ENCODE data around the gene TMED3. TPM values are rescaled to one million over a fixed set of nuclear protein-coding genes. Genes with fewer than 3 reads are reported as not detected.
"Not testable (repeated sequence)": the region's sequence is repeated elsewhere in the genome, so short reads cannot be mapped to it uniquely, and the experiment has no call there.

The TMED3 gene
- polyA plus RNA-seq, 4 donors, result 62.6 to 71.5 (median 67.0) TPM

DNA sequence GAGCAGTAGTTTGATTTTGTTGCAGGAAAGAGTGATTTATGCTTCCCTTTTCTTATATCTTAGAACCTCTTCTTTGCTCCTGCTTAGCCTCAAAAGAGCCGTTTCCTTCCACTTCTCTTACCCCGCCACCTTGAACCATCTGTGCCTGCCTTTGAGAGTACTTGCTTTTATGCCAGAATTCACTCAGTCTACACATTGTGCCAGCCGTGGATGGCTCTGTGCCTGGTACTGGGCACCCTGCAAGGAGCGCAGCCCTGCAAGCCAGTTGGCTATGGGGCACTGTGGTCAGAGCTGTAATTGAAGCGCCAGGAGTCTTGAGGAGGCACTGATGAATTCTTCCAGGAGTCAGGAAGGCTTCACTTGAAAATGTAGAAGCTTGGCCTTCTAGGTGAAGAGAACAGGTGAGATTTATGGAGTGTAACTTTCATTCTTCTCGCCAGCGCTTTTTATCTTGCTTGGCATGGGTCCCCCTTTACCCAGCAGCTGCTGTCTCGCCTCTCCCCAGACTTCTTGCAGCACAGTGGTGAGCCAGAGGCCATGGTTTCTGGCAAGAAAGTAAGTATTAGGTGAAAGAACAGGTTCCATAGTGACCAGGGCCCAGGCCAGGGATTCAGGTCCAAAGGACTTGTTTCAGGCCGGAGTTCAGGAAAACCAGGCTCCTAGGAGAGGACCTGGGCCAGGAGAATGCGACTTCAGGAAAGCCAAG is 4.9 kb downstream of the TMED3 start:
- no peak for DNase-seq (ENCODE audit: low read depth in 4 of 4, low spot score in 3 of 4)

DNA sequence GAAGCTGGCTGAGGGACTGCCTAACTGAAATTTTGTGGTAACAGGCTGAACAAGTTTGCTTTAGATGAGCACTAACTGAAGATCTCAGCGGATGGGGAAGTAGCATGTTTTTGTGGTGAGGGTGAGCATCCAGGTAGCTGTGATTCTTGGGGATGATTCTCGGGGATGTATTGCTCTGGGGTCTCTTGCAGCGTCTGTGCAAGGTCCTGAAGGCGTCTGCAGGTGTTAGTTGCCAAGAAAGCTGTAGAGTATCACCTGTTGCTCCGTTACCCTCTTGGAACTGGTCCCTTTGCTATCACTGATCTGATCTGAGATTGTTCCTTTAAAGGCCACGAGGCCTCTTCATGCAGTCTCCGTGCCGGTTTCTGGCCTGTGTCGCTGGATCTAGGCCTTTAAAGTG is 6.0 kb downstream of the TMED3 start:
- DNase-seq (ENCODE audit: low read depth in 4 of 4, low spot score in 3 of 4), result no peak

DNA sequence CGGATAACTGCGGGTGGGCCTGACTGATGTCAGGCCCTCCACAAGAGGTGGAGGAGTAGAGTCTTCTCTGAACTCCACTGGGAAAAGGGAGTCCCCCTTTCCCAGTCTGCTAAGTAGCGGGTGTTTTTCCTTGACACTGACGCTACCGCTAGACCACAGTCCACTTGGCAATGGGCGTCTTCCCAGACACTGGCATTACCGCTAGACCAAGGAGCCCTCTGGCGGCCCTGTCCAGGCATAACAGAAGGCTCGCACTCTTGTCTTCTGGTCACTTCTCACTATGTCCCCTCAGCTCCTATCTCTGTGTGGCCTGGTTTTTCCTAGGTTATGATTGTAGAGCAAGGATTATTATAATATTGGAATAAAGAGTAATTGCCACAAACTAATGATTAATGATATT is 9.1 kb downstream of the TMED3 start:
- DNase-seq (ENCODE audit: low read depth in 4 of 4, low spot score in 3 of 4), result not testable (repeated sequence)

DNA sequence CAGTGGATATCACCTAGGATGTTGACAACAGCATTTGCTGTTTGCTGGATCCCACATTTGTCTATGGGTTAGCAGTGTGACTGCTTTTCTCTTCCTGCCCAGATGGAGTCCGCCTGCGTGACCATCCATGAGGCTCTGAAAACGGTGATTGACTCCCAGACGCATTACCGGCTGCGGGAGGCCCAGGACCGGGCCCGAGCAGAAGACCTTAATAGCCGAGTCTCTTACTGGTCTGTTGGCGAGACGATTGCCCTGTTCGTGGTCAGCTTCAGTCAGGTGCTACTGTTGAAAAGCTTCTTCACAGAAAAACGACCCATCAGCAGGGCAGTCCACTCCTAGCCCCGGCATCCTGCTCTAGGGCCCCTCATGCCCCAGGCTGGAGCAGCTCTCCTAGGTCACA is 11.0 kb downstream of the TMED3 start:
- DNase-seq (ENCODE audit: low read depth in 4 of 4, low spot score in 3 of 4), result no peak

DNA sequence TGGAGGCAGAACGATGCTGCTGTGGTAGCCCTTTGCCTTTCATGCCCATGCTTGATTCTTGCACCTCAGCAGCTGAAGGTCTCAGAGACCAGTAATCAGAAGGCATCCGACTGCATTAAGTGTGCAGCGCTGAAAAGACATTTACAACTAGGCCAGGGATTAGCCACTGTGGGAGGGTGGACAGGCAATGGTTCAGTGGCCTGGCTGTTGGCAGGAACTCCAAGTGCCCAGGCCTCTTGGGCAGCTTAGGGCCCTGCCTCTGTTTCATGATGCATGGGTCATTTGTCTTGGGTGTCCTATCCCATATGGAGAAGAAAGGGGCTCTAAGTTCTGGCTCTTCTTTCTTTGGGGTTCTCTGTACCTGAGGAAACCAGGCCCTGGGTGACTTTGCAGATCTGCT is 11.4 kb downstream of the TMED3 start:
- DNase-seq (ENCODE audit: low read depth in 4 of 4, low spot score in 3 of 4), result no peak

DNA sequence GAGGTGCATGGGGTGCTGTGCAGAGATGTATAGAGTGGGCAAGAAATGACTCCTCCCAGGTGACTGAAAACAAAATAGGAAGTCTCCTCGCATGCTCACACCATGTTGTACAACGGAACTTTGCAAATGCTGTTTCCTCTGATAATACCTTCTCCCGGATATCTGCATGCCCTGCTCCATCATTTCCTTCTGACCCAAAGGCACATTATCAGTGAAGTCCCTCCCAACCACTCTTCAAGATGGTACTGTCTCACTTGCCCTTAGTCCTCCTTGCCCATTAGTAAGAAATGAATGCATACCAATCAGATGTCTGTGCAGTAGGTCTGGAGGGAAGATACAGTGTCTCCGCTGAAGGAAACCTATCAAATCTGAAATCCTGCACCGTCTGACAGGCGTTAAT is 12.0 kb downstream of the TMED3 start:
- DNase-seq (ENCODE audit: low read depth in 4 of 4, low spot score in 3 of 4), result no peak

DNA sequence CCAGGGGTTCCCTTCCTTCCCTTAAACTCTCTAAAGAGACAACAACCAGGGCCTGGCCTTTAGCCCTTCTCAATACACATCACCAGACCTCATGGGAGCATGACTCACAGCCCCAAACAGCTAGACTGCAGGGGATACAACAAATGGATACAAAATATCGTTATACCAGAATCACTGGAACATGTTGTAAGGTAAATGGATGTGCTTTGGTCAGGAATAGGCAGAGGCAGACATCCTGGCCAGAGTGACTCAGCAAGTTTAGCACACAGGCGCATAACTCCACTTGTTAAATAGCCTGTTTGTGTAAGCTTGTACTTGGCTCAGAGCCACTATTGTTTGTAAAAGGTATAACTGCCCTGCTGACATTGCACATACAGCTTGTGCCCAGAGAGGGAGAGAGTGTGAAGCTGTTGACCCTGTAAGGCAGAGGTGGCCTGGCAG is 18.3 kb downstream of the TMED3 start:
- DNase-seq (ENCODE audit: low read depth in 4 of 4, low spot score in 3 of 4), result no peak

DNA sequence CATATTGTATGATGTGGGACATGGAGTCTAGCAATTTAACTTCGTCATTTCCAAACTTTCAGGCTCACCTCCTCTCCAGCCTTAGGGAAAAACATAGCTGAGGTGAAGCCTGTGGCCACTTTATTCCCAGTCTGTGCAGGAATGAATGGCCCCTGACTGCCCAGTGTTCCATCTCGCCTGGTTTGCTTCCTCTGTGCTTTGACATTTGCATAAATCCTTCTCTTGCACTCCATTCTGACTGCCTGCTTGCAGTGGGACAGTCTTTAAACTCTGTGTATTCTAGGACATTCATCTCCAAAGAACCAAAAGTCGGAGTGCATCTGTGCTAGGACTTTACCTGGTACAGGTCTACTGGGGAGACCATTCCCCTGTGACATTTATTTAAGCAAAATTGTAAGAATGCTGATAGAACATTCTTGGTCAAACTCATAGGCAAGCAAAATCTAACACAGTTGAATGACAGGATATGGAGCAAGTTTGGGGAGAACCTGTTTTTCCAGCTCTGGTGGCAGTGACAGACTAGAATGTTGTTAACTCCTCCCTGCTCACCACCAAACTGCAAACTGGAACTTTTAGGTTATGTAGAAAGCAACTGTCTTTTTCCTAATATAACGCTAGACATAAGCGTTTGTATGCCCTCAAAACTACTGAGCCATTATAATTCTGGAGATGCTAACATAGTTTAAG is 22.1 kb downstream of the TMED3 start:
- DNase-seq (ENCODE audit: low read depth in 4 of 4, low spot score in 3 of 4), result no peak

DNA sequence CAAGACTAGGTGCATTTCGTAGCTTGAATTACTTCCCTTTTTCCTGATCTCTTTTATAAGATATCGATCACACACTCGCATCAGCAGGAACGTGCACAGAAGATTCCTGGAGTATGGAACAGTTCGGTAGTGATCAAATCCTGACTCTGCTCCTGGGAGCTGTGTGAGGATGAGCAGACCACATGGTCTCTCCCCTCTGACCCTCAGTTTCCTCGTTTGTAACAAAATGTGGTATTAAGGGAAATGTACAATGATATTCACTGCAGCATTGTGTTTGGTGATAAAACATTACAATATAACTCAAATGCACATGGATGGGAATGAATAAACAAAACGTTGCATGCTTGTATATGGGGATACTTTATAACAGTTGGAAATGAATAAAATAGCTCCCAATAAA is 26.7 kb downstream of the TMED3 start:
- DNase-seq (ENCODE audit: low read depth in 4 of 4, low spot score in 3 of 4), result no peak

DNA sequence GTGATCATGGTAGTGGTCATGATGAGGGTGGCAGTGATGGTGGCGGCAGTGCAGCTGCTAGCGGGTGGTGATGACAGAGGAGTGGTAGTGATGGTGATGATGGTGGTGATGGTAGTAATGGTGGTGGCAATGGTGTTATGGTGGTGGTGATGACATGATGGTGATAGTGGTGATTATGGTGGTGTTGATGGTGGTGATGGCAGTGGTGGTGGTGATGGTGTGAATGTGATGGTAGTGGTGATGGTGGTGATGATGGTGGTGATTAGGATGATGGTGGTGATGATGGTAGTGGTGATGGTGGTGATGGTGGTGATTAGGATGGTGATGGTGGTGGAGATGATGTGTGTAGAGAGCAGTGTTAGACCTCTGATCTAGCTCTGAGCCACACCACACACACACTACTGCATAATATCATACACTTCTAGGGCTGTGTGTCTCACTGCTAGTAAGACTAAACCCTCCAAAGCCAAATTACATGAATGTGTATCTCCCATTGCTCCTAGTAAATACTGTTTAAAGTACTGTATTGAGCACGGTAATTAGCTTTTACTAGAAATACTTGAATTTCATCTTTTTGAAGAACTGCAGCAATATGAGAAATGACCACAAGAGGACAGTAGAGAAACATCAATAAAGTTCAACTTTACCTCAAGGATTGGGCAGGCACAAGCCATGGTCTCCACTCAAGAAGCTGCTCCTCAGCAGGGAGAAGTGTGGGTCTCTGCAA is 28.8 kb downstream of the TMED3 start:
- peak in 1 of 4 donors; percentile 23 for DNase-seq (ENCODE audit: low read depth in 4 of 4, low spot score in 3 of 4)

DNA sequence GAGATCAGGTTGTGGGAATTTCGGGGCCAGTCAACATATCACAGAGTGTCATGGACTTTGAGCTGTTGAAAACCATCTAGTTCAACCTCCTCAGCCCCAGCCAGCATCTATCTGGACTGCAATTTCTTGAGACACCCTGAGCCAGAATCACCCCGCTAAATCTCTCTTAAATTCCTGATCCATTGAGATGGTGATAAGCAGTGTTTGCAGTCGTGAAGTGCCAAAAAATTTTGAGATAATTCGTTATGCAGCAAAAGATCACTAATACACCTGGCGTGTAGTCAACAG is 29.3 kb downstream of the TMED3 start:
- DNase-seq (ENCODE audit: low read depth in 4 of 4, low spot score in 3 of 4), result no peak

DNA sequence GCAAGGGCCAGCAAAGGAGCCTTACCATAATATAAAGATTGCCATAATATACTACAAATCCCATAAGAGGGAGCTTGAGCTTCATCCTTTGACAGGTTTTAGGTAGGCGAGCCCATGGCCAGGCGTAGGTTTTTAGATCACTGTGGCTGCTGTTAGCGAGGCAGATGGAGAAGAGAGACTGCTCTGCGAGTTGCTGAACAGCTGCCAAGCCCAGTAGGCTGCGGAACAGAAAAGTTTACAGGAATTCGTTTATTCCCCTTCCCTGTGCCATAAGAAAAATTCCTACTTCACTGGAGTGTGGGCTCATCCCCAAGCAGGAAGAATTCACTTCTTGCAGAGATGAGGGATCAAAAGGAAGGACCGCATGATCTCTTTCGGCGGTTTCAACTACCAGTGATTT is 30.5 kb downstream of the TMED3 start:
- DNase-seq (ENCODE audit: low read depth in 4 of 4, low spot score in 3 of 4), result no peak

DNA sequence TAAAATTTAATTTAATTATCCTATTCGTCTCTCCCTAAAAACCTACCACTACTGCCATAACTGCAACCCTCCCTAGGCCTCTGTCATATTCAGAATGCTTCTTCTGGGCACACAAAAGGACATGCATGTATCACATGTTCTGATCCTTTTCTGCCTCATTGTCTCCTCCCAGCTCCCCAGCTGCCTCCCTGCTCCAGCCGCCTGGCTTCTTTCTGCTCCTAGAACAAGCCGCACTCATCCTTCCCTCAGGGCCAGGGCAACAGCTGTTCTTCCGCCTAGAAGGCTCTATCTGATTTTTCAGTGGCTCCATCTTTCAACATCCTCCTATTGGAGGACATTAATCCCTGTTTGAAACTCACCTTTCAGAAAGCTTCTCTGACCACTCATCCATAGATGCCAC is 38.6 kb downstream of the TMED3 start:
- no peak for DNase-seq (ENCODE audit: low read depth in 4 of 4, low spot score in 3 of 4)

DNA sequence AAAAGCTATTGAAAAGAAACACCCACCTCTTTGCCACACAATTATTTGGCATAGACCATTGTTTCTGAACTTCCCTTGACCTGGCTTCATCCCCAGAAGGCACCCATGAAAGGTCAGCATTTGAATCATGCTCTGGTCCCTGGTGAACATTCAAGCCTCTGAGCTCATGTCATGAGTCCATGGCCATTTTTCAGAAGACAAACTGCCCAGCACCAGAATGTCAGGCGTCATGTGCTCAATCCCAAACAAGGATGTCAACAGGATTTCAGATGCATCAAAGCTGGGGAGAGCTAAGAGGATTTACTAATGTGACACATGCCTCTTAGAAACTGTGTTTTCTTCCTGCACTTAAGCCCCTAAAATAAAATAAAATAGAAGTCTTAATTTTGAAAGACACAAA is 41.3 kb downstream of the TMED3 start:
- DNase-seq (ENCODE audit: low read depth in 4 of 4, low spot score in 3 of 4), result no peak

DNA sequence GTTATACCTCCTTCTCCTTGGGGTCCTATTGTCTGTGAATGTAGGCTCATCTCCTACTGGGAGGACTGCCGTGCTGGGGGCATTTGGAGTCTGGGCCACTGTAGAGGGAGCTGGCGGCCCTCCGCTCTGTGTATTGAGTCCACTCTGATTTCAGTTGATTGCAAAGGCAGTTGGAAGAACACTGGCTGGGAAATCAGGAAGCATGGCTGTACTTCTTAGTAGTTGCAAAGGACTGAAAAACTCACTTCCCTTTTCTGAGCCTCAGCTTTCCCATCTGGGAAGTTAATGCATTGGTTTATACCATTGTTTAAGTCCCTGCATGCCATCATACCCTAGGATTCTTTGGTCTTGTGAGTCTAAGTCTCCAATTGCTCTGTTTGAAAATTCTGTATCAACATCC is 46.7 kb downstream of the TMED3 start:
- no peak for DNase-seq (ENCODE audit: low read depth in 4 of 4, low spot score in 3 of 4)

DNA sequence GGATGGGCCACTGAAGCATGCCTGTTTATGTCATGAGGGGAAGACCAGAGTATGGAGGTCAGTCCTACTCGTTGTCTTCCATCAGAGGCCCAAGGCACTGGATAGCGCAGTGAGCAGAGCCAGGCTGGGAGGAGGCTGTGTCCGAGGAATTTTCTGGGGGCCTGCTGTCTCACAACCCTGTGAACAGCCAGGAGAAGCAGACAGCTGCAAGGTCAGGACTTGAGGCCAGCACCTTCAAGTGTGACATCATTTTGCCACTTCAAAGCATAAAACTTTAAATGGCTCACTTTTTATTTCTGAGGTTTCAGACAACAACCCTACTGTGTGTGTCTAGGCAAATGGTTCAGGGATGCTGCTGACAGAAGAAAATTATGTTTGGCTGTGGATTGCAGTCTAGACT is 47.2 kb downstream of the TMED3 start:
- DNase-seq (ENCODE audit: low read depth in 4 of 4, low spot score in 3 of 4), result no peak

DNA sequence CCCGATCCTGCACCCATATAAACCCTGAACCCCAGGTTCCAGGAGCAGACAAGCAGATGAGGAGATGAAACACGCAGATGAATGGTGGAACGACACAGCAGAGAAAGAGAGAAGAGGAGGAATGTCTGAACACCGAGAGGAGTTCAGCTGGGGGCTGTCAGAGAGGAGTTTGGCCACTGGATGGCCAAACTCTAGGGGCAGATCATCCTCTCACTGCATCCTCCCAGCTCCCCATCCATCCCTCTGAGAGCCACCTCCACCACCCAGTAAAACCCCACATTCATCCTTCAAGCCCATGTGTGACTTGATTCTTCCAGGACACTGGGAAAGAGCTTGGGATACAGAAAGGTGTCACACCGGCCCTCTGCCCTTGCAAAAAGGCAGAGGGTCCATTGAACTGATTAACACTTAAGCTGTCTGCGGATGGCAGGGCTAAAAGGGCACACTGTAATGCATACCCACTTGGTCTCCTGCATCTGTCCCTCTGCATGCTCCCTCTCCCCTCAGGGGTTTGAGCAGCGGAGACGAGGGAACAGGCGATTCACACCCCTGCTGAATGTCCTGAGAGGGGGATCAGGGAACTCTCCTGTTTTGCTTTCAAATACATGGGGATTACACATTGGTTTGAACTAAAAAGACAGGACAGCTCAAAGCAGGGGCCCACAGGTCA is 53.8 kb downstream of the TMED3 start:
- DNase-seq (ENCODE audit: low read depth in 4 of 4, low spot score in 3 of 4), result no peak

DNA sequence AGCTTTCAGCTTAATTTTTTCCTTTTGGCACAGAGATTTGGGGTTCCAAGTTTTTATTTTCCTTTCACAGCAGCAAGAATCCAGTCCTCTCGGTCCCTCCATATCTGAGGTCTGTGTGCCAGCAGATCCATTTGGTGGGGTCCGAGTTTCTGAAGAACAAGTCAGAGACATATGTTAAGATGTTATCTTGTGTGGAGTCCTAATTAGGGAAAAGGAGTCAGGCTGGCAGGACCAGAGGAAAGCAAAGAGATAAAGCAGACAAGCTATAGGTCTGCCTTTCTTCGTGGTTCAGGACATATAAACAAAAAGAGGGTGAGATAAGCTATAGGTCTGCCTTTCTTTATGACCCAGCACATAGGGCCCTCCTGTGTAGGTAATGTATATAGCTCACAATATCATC is 54.9 kb downstream of the TMED3 start:
- DNase-seq (ENCODE audit: low read depth in 4 of 4, low spot score in 3 of 4), result no peak

DNA sequence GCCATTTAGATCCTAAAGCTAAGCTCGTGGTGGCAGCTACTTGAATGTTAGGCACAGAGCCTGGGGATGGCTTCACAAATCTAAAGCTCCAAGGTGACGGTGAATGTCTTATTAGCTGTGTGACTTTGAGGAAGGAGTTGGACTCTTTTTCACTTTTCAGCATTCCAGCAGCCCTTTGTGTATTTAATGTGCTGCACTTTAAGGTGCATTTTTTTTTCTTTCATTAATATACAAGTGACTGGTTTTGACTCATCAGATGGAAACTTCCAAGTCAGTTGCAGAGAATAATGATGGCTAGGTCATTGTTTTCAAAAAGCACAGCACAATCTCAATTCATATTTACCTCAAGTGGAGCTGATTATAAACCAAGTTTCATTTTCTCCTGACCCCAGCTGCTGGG is 55.8 kb downstream of the TMED3 start:
- DNase-seq (ENCODE audit: low read depth in 4 of 4, low spot score in 3 of 4), result no peak

DNA sequence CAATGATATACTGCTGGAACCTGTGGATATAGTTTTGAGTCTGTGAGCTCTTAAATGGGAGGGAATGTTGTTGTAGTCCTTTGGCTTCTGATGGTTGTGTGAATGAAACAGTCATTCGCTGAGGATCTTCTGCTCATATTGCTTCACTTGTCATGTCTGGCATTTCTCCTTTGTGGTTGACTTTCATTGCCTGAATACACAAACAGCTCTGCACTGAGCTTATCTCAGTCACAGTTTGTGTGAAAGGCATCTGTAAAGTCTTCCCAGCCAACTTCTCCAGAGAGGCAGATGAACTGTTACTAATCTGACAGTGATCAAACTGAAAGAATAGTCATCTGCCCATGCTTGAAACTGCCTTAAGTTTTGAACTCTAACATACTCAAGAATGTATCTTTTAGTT is 59.8 kb downstream of the TMED3 start:
- no peak for DNase-seq (ENCODE audit: low read depth in 4 of 4, low spot score in 3 of 4)

DNA sequence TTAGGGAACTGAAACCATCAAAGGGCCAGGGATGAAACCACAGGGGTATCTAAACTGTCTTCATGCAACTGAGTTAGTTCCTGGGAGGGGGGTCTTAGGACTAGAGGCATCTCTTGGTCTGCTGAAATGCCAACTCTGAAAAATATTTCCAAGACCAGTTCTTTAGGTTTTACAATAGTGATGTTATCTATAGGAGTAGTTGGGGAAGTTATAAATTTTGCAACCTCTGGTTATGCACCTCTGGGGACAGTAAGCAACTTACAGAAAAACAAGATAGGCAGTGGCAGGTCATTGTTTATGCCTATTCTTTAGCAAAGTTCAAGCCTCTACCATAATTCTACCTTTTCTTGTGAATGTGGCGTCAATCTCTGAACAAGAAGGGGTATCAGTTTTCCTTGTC is 60.7 kb downstream of the TMED3 start:
- no peak for DNase-seq (ENCODE audit: low read depth in 4 of 4, low spot score in 3 of 4)

DNA sequence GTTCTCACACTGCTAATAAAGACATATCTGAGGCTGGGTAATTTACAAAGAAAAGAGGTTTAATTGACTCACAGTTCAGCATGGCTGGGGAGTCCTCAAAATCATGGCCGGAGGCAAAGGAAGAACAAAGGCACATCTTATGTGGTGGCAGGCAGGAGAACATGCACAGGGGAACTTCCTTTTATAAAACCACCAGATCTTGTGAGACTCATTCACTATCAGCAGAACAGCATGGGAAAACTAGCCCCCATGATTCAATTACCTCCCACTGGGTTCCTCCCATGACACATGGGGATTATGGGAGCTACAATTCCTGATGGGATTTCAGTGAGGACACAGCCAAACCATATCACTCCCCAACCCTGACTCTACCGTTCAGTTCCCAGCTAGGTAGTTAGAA is 61.5 kb downstream of the TMED3 start:
- DNase-seq (ENCODE audit: low read depth in 4 of 4, low spot score in 3 of 4), result no peak
